ENCODE data around the gene SPAG4.

DNA sequence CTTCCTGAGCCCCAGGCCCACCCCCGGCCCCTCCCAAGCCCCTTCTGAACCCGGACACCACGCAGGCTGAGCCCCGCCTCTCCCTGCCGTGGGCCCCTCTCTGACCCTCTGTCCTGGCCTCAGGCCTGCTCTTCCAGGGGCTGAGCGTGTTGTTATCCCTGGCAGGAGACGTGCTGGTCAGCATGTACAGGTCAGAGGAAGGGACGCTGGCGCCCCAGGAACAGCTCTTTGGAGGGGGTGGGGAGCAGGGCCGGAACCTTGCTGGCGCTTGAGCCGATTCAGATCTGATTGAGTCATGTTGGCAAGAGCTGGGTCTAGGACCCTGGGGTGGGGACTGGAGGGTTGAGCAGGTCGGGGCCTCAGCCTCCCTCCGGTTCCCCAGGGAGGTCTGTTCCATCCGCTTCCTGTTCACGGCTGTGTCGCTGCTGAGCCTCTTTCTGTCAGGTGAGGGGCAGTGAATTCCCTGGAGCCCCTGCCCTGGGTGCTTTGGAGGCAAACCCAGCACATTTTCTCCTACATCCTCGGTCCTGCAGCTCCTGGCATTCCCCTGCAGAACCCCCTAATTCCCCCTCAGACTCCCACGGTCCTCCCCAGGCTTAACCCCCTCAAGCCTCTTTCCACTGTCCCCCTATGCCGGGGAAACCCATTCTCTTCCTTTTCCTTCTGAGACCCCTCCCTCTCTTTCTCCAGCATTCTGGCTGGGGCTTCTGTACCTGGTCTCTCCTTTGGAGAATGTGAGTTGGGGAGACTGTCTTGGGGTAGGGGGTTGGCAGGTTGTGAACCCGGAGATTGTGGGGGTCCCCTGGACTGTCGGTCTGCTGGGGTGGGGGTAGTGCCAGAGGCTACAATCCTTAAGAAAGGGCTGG, 2.0 kb downstream of the SPAG4 start:
- TF ChIP-seq, protein P1, sequence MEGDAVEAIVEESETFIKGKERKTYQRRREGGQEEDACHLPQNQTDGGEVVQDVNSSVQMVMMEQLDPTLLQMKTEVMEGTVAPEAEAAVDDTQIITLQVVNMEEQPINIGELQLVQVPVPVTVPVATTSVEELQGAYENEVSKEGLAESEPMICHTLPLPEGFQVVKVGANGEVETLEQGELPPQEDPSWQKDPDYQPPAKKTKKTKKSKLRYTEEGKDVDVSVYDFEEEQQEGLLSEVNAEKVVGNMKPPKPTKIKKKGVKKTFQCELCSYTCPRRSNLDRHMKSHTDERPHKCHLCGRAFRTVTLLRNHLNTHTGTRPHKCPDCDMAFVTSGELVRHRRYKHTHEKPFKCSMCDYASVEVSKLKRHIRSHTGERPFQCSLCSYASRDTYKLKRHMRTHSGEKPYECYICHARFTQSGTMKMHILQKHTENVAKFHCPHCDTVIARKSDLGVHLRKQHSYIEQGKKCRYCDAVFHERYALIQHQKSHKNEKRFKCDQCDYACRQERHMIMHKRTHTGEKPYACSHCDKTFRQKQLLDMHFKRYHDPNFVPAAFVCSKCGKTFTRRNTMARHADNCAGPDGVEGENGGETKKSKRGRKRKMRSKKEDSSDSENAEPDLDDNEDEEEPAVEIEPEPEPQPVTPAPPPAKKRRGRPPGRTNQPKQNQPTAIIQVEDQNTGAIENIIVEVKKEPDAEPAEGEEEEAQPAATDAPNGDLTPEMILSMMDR (IDR thresholded peaks at IDR 0.05), result peak; percentile 5 to 56 (median 25)
- TF ChIP-seq POLR2A (IDR thresholded peaks at IDR 0.05), result peak in 1 of 2 donors; percentile 4
- TF ChIP-seq EP300 (IDR thresholded peaks at IDR 0.05), result no peak
